ENCODE results near the gene RAB3GAP2.
"Not testable (repeated sequence)": the region's sequence is repeated elsewhere in the genome, so short reads cannot be mapped to it uniquely, and the experiment has no call there.

The RAB3GAP2 gene

GRCh38 chr1:220195701-220196100 lies 76.6 kb downstream of the RAB3GAP2 start:
- no peak for DNase-seq (ENCODE audit: low read depth in 2 of 2)

GRCh38 chr1:220189750-220190347 lies 82.4 kb downstream of the RAB3GAP2 start:
- no peak for DNase-seq (ENCODE audit: low read depth in 2 of 2)

- no peak for DNase-seq (ENCODE audit: low read depth in 2 of 2)
Observed at GRCh38 chr1:220188538-220188937, 83.7 kb downstream of the RAB3GAP2 start.

- no peak for DNase-seq (ENCODE audit: low read depth in 2 of 2)
Observed at GRCh38 chr1:220186752-220187151, 85.5 kb downstream of the RAB3GAP2 start.

GRCh38 chr1:220184506-220184905 lies 87.7 kb downstream of the RAB3GAP2 start:
- no peak for DNase-seq (ENCODE audit: low read depth in 2 of 2)

GRCh38 chr1:220182656-220183055 lies 89.6 kb downstream of the RAB3GAP2 start:
- no peak for DNase-seq (ENCODE audit: low read depth in 2 of 2)

GRCh38 chr1:220182111-220182510 lies 90.1 kb downstream of the RAB3GAP2 start:
- no peak for DNase-seq (ENCODE audit: low read depth in 2 of 2)

GRCh38 chr1:220176540-220176939 lies 95.7 kb downstream of the RAB3GAP2 start:
- no peak for DNase-seq (ENCODE audit: low read depth in 2 of 2)

GRCh38 chr1:220170836-220171526 lies 101.3 kb downstream of the RAB3GAP2 start:
- DNase-seq (ENCODE audit: low read depth in 2 of 2), result no peak

GRCh38 chr1:220169887-220170286 lies 102.4 kb downstream of the RAB3GAP2 start:
- not testable (repeated sequence) for DNase-seq (ENCODE audit: low read depth in 2 of 2)

- no peak for DNase-seq (ENCODE audit: low read depth in 2 of 2)
Observed at GRCh38 chr1:220166853-220167252, 105.4 kb downstream of the RAB3GAP2 start.

- no peak for DNase-seq (ENCODE audit: low read depth in 2 of 2)
Observed at GRCh38 chr1:220164517-220164916, 107.7 kb downstream of the RAB3GAP2 start.

- DNase-seq (ENCODE audit: low read depth in 2 of 2), result no peak
Observed at GRCh38 chr1:220164116-220164515, 108.1 kb downstream of the RAB3GAP2 start.

- no peak for DNase-seq (ENCODE audit: low read depth in 2 of 2)
Observed at GRCh38 chr1:220160027-220160426, 112.2 kb downstream of the RAB3GAP2 start.

- DNase-seq (ENCODE audit: low read depth in 2 of 2), result no peak
Observed at GRCh38 chr1:220159041-220159440, 113.2 kb downstream of the RAB3GAP2 start.

GRCh38 chr1:220158530-220158929 lies 113.7 kb downstream of the RAB3GAP2 start:
- not testable (repeated sequence) for DNase-seq (ENCODE audit: low read depth in 2 of 2)

- no peak for DNase-seq (ENCODE audit: low read depth in 2 of 2)
Observed at GRCh38 chr1:220157738-220158137, 114.5 kb downstream of the RAB3GAP2 start.

- DNase-seq (ENCODE audit: low read depth in 2 of 2), result no peak
Observed at GRCh38 chr1:220156620-220157146, 115.6 kb downstream of the RAB3GAP2 start.

GRCh38 chr1:220153147-220153546 lies 119.1 kb downstream of the RAB3GAP2 start:
- no peak for DNase-seq (ENCODE audit: low read depth in 2 of 2)

GRCh38 chr1:220151454-220151853 lies 120.8 kb downstream of the RAB3GAP2 start:
- no peak for DNase-seq (ENCODE audit: low read depth in 2 of 2)

- DNase-seq (ENCODE audit: low read depth in 2 of 2), result no peak
Observed at GRCh38 chr1:220149742-220150141, 122.5 kb downstream of the RAB3GAP2 start.

- DNase-seq (ENCODE audit: low read depth in 2 of 2), result no peak
Observed at GRCh38 chr1:220144051-220144450, 128.2 kb downstream of the RAB3GAP2 start.

- no peak for DNase-seq (ENCODE audit: low read depth in 2 of 2)
Observed at GRCh38 chr1:220139966-220140365, 132.3 kb downstream of the RAB3GAP2 start.
